ENCODE results near the gene TBATA.
"Not testable (repeated sequence)": the region's sequence is repeated elsewhere in the genome, so short reads cannot be mapped to it uniquely, and the experiment has no call there.

Gene TBATA

GRCh38 chr10:70779088-70779487 is 6.1 kb downstream of the TBATA start:
- DNase-seq (ENCODE audit: low read depth in 2 of 2): no peak

- DNase-seq (ENCODE audit: low read depth in 2 of 2): no peak
These were observed 6.8 kb downstream of the TBATA start for GRCh38 chr10:70778267-70778924.

GRCh38 chr10:70777063-70777875 is 7.9 kb downstream of the TBATA start:
- no peak for DNase-seq (ENCODE audit: low read depth in 2 of 2)

- no peak for DNase-seq (ENCODE audit: low read depth in 2 of 2)
These were observed 8.6 kb downstream of the TBATA start for GRCh38 chr10:70776455-70777005.

GRCh38 chr10:70775679-70776454 is 9.3 kb downstream of the TBATA start:
- DNase-seq (ENCODE audit: low read depth in 2 of 2): no peak

GRCh38 chr10:70774810-70775678 is 10.1 kb downstream of the TBATA start:
- DNase-seq (ENCODE audit: low read depth in 2 of 2): no peak

- no peak for DNase-seq (ENCODE audit: low read depth in 2 of 2)
These were observed 11.0 kb downstream of the TBATA start for GRCh38 chr10:70773965-70774809.

- DNase-seq (ENCODE audit: low read depth in 2 of 2): no peak
These were observed 11.7 kb downstream of the TBATA start for GRCh38 chr10:70773461-70773860.

GRCh38 chr10:70772627-70773026 is 12.6 kb downstream of the TBATA start:
- no peak for DNase-seq (ENCODE audit: low read depth in 2 of 2)

- DNase-seq (ENCODE audit: low read depth in 2 of 2): no peak
These were observed 13.6 kb downstream of the TBATA start for GRCh38 chr10:70771311-70772194.

GRCh38 chr10:70770516-70770915 is 14.7 kb downstream of the TBATA start:
- DNase-seq (ENCODE audit: low read depth in 2 of 2): not testable (repeated sequence)

GRCh38 chr10:70770001-70770400 is 15.2 kb downstream of the TBATA start:
- DNase-seq (ENCODE audit: low read depth in 2 of 2): no peak

- no peak for DNase-seq (ENCODE audit: low read depth in 2 of 2)
These were observed 16.1 kb downstream of the TBATA start for GRCh38 chr10:70769121-70769520.

- DNase-seq (ENCODE audit: low read depth in 2 of 2): not testable (repeated sequence)
These were observed 17.0 kb downstream of the TBATA start for GRCh38 chr10:70768026-70768685.

GRCh38 chr10:70765794-70766594 is 19.2 kb downstream of the TBATA start:
- DNase-seq (ENCODE audit: low read depth in 2 of 2): no peak

- no peak for DNase-seq (ENCODE audit: low read depth in 2 of 2)
These were observed 21.6 kb downstream of the TBATA start for GRCh38 chr10:70763567-70763966.

GRCh38 chr10:70762441-70763175 is 22.6 kb downstream of the TBATA start:
- DNase-seq (ENCODE audit: low read depth in 2 of 2): no peak

All from activated CD4-positive, alpha-beta T cell treated with anti-CD3 and anti-CD28 coated beads for 24 hours (primary cell).